Heart left ventricle (tissue), 13 donors: Measurements from ENCODE around the gene STX8.

ENCODE experiments used
- POLR2A ChIP-seq, 2 donors: fragments of 450-650 bp; IDR thresholded peaks; one replicate each; pipeline ENCODE4 v1.6.1; 2017; ENCODE audit warnings: antibody characterized with exemption in 2 of 2, mild to moderate bottlenecking in 2 of 2, moderate library complexity in 2 of 2
- TF ChIP-seq, protein P1 (sequence below), 12 donors: fragments of 200-600 bp; sonication (generic) in 4 of 12; IDR thresholded peaks; one replicate each; pipeline versions ENCODE4 v1.5.0 to v1.8.0; 2018 to 2022; ENCODE audit warnings: antibody characterized with exemption in 12 of 12, mild to moderate bottlenecking in 5 of 12
- donor health status: ischemic (EF 13 %, LVEDD 7.1; RV severe dilation, severe dysfunction).
- donor health status: DM: no; HTN: yes; CAD: no.
- donor health status: DM: no; HTN: no; CAD: no.
- donor health status: ischemic (EF 25% LVEDD 6.9; RV normal size, moderate dysfunction).
- donor health status: ischemic (EF 25% LVEDD 5.7; RV mildly dilated, moderate dysfunction).
- donor health status: ischemic (EF 35%, LVEDD 5.7; RV mildly dilated, moderate dysfunction).
- donor health status: nonischemic (EF 11% LVEDD 7.7; RV severe dilation, severe dysfunction).
- donor health status: DM: yes; HTN: yes; CAD: no.
- donor health status: PGD.
- donor health status: ischemic (EF 29% LVEDD 5.4; RV normal size, mild dysfunction).
- donor health status: nonischemic (EF 23%, LVEDD 6.1; RV moderate dilation, normal function).

DNA sequence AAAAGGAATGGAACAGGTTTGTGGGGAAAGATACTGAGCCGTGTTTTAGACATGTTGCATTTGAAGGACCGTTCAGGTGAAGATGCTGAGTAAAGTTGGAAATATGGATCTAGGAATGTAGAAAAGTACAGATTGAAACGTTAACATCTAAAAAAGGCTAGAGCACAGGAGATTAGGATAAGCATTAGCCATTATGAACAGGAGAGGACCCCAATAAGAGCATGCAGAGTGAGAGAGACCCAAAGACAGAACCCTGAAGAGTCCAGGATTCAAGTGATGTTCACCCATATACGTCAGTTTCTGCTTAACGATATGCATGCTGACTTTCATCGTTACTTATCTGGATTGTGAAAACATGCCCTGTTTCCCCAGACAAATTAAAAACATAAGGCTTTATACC, 140.5 kb downstream of the STX8 start:
- TF ChIP-seq, protein P1, sequence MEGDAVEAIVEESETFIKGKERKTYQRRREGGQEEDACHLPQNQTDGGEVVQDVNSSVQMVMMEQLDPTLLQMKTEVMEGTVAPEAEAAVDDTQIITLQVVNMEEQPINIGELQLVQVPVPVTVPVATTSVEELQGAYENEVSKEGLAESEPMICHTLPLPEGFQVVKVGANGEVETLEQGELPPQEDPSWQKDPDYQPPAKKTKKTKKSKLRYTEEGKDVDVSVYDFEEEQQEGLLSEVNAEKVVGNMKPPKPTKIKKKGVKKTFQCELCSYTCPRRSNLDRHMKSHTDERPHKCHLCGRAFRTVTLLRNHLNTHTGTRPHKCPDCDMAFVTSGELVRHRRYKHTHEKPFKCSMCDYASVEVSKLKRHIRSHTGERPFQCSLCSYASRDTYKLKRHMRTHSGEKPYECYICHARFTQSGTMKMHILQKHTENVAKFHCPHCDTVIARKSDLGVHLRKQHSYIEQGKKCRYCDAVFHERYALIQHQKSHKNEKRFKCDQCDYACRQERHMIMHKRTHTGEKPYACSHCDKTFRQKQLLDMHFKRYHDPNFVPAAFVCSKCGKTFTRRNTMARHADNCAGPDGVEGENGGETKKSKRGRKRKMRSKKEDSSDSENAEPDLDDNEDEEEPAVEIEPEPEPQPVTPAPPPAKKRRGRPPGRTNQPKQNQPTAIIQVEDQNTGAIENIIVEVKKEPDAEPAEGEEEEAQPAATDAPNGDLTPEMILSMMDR (IDR thresholded peaks at IDR 0.05) = no peak
- TF ChIP-seq POLR2A (IDR thresholded peaks at IDR 0.05) = no peak
